ENCODE data around the gene COP1. TPM values are rescaled to one million over a fixed set of nuclear protein-coding genes. Genes with fewer than 3 reads are reported as not detected.
"Not testable (repeated sequence)": the region's sequence is repeated elsewhere in the genome, so short reads cannot be mapped to it uniquely, and the experiment has no call there.

The COP1 gene
- total RNA-seq, 6 experiments from 2014 or later = 19.7 to 33.7 (median 20.9) TPM

DNA sequence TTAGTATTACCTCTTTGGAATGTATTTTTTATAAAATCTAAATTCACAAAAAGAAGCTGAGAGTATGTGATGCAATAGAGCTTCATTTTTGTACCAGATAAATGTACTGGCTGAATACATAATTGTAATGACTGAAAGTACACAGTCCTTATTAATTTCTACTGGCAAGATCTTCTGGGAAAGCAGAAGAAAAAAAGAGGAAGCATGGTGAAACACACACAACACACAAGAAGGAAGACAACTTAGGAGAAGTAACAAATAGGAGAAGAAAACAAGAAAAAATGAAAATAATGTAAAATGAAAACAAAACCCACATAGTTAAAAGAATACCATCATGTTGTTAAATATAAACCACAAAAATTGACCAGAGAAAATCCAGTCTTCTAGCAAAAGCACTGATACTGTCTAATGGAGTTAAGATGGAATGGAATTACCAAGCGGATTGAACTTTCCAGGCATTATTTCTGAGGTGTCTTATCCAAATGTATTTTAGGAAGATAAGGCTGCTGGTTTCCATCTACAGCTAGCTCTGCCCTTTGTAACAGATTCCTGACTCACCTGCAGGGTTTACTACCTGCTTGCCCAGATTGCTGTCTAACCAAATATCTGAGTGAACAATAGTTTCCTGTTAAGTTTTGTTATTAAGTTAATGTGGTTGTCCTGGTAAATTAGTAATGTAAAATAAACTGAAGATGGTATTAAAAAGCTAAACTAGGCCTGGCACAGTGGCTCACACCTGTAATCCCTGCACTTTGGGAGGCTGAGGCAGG, 4.5 kb upstream of the COP1 start:
- H3K9me3 ChIP-seq = no peaks in the 10 kb centered on the region
- 86% methylated on average over 1 of the region's 1 CpG for WGBS (ENCODE audit: insufficient coverage, low coverage, low lambda C conversion rate, missing lambda C conversion rate)
- H3K27ac ChIP-seq = no peak overlapping the region
- no peak for ATAC-seq
- intact Hi-C loops (cut with DNase I) = no loop called here
- peaks cover 0 to 6% (median 2%) of the 10 kb centered on the region in 4 donors for H3K4me1 ChIP-seq
- no peaks in the 10 kb centered on the region for H3K36me3 ChIP-seq
- no peak for DNase-seq
- H3K27me3 ChIP-seq = no peaks in the 10 kb centered on the region
- H3K4me3 ChIP-seq = no peak overlapping the region
- TF ChIP-seq, protein P1, sequence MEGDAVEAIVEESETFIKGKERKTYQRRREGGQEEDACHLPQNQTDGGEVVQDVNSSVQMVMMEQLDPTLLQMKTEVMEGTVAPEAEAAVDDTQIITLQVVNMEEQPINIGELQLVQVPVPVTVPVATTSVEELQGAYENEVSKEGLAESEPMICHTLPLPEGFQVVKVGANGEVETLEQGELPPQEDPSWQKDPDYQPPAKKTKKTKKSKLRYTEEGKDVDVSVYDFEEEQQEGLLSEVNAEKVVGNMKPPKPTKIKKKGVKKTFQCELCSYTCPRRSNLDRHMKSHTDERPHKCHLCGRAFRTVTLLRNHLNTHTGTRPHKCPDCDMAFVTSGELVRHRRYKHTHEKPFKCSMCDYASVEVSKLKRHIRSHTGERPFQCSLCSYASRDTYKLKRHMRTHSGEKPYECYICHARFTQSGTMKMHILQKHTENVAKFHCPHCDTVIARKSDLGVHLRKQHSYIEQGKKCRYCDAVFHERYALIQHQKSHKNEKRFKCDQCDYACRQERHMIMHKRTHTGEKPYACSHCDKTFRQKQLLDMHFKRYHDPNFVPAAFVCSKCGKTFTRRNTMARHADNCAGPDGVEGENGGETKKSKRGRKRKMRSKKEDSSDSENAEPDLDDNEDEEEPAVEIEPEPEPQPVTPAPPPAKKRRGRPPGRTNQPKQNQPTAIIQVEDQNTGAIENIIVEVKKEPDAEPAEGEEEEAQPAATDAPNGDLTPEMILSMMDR (IDR thresholded peaks at IDR 0.05) = no peak
- no peak for TF ChIP-seq POLR2A (IDR thresholded peaks at IDR 0.05)

DNA sequence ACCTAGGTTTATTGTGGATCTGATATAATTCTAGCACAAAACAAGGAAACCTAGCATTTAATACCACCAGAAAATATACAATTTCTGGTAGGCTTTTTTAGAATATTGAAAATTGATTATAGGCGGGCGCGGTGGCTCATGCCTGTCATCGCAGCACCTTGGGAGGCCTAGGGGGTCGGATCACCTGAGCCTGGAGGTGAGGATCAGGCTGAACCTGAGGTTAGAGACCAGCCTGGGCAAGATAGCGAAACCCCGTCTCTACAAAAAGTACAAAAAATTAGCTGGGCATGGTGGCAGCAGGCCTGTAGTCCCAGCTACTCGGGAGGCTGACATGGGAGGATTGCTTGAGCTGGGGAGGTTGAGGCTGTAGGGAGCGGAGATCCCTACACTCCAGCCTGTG, 948 bp upstream of the COP1 start:
- ATAC-seq (no peak), DNase-seq (no peak)
- TF ChIP-seq POLR2A (IDR thresholded peaks at IDR 0.05) = no peak
- TF ChIP-seq, protein P1 (IDR thresholded peaks at IDR 0.05) = no peak
- intact Hi-C loops (cut with DNase I) = no loop called here
- H3K27me3 ChIP-seq = no peaks in the 10 kb centered on the region
- WGBS (ENCODE audit: insufficient coverage, low coverage, low lambda C conversion rate, missing lambda C conversion rate) = 16% methylated on average over 9 of the region's 9 CpGs
- H3K4me3 ChIP-seq = peak overlapping the region; percentile 90 to 97 (median 92)
- H3K9me3 ChIP-seq = no peaks in the 10 kb centered on the region
- no peaks in the 10 kb centered on the region for H3K36me3 ChIP-seq
- H3K4me1 ChIP-seq = peaks cover 0 to 21% (median 13%) of the 10 kb centered on the region in 4 donors
- peak overlapping the region in 2 of 3 donors; percentile 51 to 90 for H3K27ac ChIP-seq

- WGBS (ENCODE audit: insufficient coverage, low coverage, low lambda C conversion rate, missing lambda C conversion rate) = 0% methylated on average over 13 of the region's 58 CpGs
- DNase-seq (peak in 2 of 3 donors; percentile 48 to 65), ATAC-seq (peak; percentile 31 to 50 (median 47))
- Histone ChIP-seq H3K36me3 (no peaks in the 10 kb centered on the region), H3K4me1 (peaks cover 0 to 21% (median 13%) of the 10 kb centered on the region in 4 donors), H3K4me3 (peak overlapping the region; percentile 90 to 97 (median 92)), H3K27me3 (no peaks in the 10 kb centered on the region), H3K27ac (peak overlapping the region; percentile 76 to 95 (median 90)), H3K9me3 (no peaks in the 10 kb centered on the region)
- no peak for TF ChIP-seq POLR2A (IDR thresholded peaks at IDR 0.05)
- TF ChIP-seq, protein P1 (IDR thresholded peaks at IDR 0.05) = no peak
- intact Hi-C loops (cut with DNase I) = no loop called here
Measured at GRCh38 chr1:176206006-176206960, 803 bp downstream of the COP1 start.

- H3K36me3 ChIP-seq = no peaks in the 10 kb centered on the region
- H3K27me3 ChIP-seq = no peaks in the 10 kb centered on the region
- TF ChIP-seq, protein P1 (IDR thresholded peaks at IDR 0.05) = no peak
- no peak for TF ChIP-seq POLR2A (IDR thresholded peaks at IDR 0.05)
- ATAC-seq (no peak), DNase-seq (no peak)
- peak overlapping the region in 1 of 3 donors; percentile 95 for H3K27ac ChIP-seq
- WGBS (ENCODE audit: insufficient coverage, low coverage, low lambda C conversion rate, missing lambda C conversion rate) = 7% methylated on average over 5 of the region's 5 CpGs
- peak overlapping the region; percentile 90 to 97 (median 92) for H3K4me3 ChIP-seq
- H3K4me1 ChIP-seq = peaks cover 0 to 21% (median 13%) of the 10 kb centered on the region in 4 donors
- H3K9me3 ChIP-seq = no peaks in the 10 kb centered on the region
- intact Hi-C loops (cut with DNase I) = no loop called here
Measured at GRCh38 chr1:176205332-176205914, 1.7 kb downstream of the COP1 start.

GRCh38 chr1:176204655-176205054, 2.4 kb downstream of the COP1 start:
- DNase-seq; H3K4me3 ChIP-seq; H3K27me3 ChIP-seq; H3K9me3 ChIP-seq; H3K27ac ChIP-seq; H3K36me3 ChIP-seq; intact Hi-C loops (cut with DNase I); ATAC-seq: not testable (repeated sequence)
- peaks cover 0 to 21% (median 13%) of the 10 kb centered on the region in 4 donors for H3K4me1 ChIP-seq
- WGBS (ENCODE audit: insufficient coverage, low coverage, low lambda C conversion rate, missing lambda C conversion rate) = 74% methylated on average over 9 of the region's 9 CpGs

All from right lobe of liver (tissue), 6 donors.